Measurements from ENCODE around the gene FOXI3. TPM values are rescaled to one million over a fixed set of nuclear protein-coding genes. Genes with fewer than 3 reads are reported as not detected.

FOXI3 gene
- total and polyA plus RNA-seq, 4 donors = 0.06 to 0.26 (median 0.12) TPM

DNA sequence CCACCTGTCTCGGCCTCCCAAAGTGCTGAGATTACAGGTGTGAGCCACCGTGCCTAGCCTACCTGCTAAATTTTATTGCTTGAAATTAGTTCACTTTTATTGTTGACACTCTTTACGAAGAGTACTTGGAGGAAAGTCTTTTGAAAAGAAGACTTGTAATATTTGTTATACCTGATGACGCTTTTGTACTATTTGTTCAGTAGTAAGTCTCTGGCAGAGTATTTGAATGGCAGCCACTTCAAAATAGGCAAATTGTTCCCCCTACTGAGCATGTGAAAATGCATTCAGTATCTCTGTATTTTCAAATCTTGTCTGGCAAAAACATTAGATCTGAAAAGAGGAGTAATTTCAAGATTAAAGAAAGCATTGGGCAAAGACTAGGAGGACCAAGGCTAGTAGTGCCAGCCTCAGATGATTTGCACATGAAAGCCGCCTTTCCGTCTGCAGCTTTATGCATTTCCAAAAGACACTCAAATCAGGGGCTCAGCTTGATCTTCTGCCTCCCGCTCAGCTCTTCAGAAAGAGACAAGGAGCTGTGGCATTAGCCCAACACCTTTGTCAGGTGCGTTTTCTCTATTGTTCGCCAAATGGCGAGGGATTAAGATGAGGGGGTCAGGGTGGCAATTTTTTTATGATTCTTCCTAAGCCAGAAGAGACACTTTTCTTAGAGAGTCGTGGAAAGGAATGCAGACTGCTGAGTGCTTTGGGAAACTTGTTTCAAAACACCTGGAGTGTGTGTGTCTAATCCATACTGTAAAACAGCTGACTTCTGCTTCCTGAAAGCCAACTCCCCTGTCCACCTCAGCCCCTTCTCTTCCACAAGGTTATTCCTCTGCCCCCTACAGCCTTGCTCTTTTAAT, 18.8 kb upstream of the FOXI3 start:
- DNase-seq (ENCODE audit: low read depth in 4 of 6, low spot score in 6 of 6) = no peak
- no peak overlapping the region for H3K4me3 ChIP-seq (ENCODE audit: low read depth, low read length)
- no peaks in the 10 kb centered on the region for H3K9me3 ChIP-seq (ENCODE audit: control insufficient read depth, insufficient read depth, low read length)
- H3K27me3 ChIP-seq (ENCODE audit: control insufficient read depth, insufficient read depth, low read length) = no peaks in the 10 kb centered on the region
- no peaks in the 10 kb centered on the region for H3K36me3 ChIP-seq (ENCODE audit: control insufficient read depth, insufficient read depth, low read length)
- no peaks in the 10 kb centered on the region for H3K4me1 ChIP-seq (ENCODE audit: control insufficient read depth, insufficient read depth, low read length)
- no peak overlapping the region for H3K27ac ChIP-seq (ENCODE audit: low read depth, low read length)
- 49% methylated on average over 8 of the region's 11 CpGs for WGBS (ENCODE audit: insufficient coverage)

DNA sequence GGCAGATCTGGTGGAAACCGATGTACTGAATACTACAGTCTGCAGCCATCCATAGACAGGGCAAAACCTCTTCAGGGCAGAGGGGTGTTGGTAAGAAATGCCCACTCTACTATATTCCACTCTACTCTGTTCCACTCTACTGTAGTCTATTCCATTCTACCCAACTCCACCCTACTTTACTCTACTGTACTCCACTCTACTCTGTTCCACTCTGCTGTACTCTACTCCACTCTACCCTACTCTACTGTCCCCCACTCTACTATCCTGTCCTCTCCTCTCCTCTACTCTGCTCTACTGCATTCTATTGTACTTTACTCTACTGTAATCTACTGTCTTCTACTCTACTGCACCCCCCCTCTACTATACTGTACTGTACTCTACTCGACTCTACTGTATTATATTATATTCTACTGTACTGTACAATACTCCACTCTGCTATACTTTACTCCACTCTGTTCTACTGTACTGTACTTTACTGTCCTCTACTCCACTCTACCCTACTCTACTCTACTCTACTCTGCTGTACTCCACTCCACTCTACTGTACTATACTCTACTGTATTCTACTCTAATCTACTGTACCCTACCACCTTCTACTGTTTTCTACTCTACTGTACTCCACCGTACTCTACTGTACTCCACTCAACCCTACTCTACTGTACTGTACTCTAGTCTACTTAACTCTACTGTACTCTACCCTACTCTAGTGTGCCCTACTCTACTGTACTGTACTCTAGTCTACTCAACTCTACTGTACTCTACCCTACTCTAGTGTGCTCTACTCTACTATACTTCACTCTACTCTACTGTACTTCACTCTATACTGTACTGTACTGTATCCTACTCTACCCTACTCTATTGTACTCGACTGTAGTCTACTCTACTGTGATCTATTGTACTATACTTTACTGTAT, 17.0 kb upstream of the FOXI3 start:
- WGBS (ENCODE audit: insufficient coverage) = 95% methylated on average over 1 of the region's 4 CpGs
- Histone ChIP-seq H3K27ac (ENCODE audit: low read depth, low read length) (no peak overlapping the region), H3K4me3 (ENCODE audit: low read depth, low read length) (no peak overlapping the region), H3K27me3 (ENCODE audit: control insufficient read depth, insufficient read depth, low read length) (no peaks in the 10 kb centered on the region), H3K4me1 (ENCODE audit: control insufficient read depth, insufficient read depth, low read length) (no peaks in the 10 kb centered on the region), H3K36me3 (ENCODE audit: control insufficient read depth, insufficient read depth, low read length) (no peaks in the 10 kb centered on the region), H3K9me3 (ENCODE audit: control insufficient read depth, insufficient read depth, low read length) (no peaks in the 10 kb centered on the region)
- no peak for DNase-seq (ENCODE audit: low read depth in 4 of 6, low spot score in 6 of 6)

DNA sequence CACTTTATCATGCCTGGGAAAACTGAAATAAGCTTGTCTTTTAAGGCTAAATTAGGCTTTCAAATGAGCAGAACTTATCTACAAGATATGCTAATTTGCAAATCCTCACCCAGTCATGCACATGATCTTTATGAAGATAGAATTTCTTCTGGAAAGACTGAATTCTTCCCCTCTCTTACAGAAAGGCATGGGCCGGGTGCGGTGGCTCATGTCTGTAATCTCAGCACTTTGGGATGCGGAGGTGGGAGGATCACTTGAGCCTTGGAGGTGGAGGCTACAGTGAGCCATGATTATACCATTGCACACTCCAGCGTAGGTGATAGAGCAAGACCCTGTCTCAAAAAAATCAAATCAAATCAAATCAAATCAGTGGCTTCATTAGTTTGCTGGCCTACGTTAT, 11.7 kb upstream of the FOXI3 start:
- Histone ChIP-seq H3K36me3 (ENCODE audit: control insufficient read depth, insufficient read depth, low read length) (no peaks in the 10 kb centered on the region), H3K27me3 (ENCODE audit: control insufficient read depth, insufficient read depth, low read length) (no peaks in the 10 kb centered on the region), H3K27ac (ENCODE audit: low read depth, low read length) (no peak overlapping the region), H3K9me3 (ENCODE audit: control insufficient read depth, insufficient read depth, low read length) (no peaks in the 10 kb centered on the region), H3K4me1 (ENCODE audit: control insufficient read depth, insufficient read depth, low read length) (no peaks in the 10 kb centered on the region), H3K4me3 (ENCODE audit: low read depth, low read length) (no peak overlapping the region)
- DNase-seq (ENCODE audit: low read depth in 4 of 6, low spot score in 6 of 6) = no peak
- no CpG with 5 or more reads among the region's 5 CpGs for WGBS (ENCODE audit: insufficient coverage)

DNA sequence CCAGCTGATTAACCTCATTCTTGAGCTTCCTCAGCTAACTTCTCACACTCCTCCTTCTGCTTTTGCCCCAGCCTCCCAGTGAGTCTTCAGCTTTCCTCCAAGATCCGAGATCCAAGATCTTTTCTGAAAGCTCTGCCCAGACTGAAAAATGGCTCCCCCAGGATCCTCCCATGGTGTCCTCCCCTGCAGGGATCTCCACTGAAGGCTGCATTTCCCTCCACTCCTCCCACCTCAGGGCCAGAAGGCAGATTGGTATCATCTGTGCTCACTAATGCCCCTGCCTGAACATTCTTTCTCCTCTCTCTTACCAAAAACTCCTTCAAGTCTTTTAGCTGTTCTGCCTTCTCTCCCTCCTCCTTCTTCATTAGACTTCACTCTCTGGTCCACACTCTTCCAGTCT, 6.1 kb upstream of the FOXI3 start:
- H3K36me3 ChIP-seq (ENCODE audit: control insufficient read depth, insufficient read depth, low read length) = no peaks in the 10 kb centered on the region
- no peak for DNase-seq (ENCODE audit: low read depth in 4 of 6, low spot score in 6 of 6)
- no peak overlapping the region for H3K27ac ChIP-seq (ENCODE audit: low read depth, low read length)
- no peaks in the 10 kb centered on the region for H3K9me3 ChIP-seq (ENCODE audit: control insufficient read depth, insufficient read depth, low read length)
- no peaks in the 10 kb centered on the region for H3K4me1 ChIP-seq (ENCODE audit: control insufficient read depth, insufficient read depth, low read length)
- no peak overlapping the region for H3K4me3 ChIP-seq (ENCODE audit: low read depth, low read length)
- H3K27me3 ChIP-seq (ENCODE audit: control insufficient read depth, insufficient read depth, low read length) = peaks cover 32% of the 10 kb centered on the region
- WGBS (ENCODE audit: insufficient coverage) = 73% methylated on average over 1 of the region's 1 CpG

DNA sequence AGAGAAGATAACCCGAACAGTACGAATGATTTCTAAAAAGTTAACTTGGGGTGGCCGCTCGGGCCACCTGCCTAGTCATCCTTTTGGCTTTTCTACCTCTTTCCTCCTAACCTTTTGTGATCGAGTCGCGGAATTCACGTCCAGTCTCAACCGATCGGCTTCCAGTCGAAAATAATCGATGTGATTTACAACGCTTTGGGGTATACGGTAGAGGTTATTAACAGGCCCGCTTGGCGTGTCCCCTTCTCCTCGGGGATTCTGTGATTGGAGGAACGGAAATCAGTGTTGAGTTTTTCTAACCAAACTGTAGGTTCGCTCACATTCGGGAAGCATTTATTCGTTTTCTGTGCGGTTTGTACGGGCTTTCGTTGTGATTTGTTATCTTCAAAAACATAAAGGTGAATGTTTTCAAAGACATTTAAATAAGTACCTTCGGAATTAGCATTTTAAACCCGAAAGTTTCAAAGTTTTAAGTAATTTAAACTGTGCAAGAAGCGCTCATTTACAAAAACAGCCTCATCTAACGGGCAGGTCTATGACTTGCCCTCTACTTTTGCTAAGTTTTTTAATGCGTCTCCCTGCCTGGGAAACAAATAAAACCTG, 588 bp upstream of the FOXI3 start:
- Histone ChIP-seq H3K36me3 (ENCODE audit: control insufficient read depth, insufficient read depth, low read length) (no peaks in the 10 kb centered on the region), H3K9me3 (ENCODE audit: control insufficient read depth, insufficient read depth, low read length) (no peaks in the 10 kb centered on the region), H3K27ac (ENCODE audit: low read depth, low read length) (no peak overlapping the region), H3K4me1 (ENCODE audit: control insufficient read depth, insufficient read depth, low read length) (peaks cover 9% of the 10 kb centered on the region), H3K27me3 (ENCODE audit: control insufficient read depth, insufficient read depth, low read length) (peaks cover 66% of the 10 kb centered on the region), H3K4me3 (ENCODE audit: low read depth, low read length) (no peak overlapping the region)
- 0% methylated on average over 12 of the region's 29 CpGs for WGBS (ENCODE audit: insufficient coverage)
- DNase-seq (ENCODE audit: low read depth in 4 of 6, low spot score in 6 of 6) = peak in 4 of 6 donors; percentile 28 to 77 (median 54)

DNA sequence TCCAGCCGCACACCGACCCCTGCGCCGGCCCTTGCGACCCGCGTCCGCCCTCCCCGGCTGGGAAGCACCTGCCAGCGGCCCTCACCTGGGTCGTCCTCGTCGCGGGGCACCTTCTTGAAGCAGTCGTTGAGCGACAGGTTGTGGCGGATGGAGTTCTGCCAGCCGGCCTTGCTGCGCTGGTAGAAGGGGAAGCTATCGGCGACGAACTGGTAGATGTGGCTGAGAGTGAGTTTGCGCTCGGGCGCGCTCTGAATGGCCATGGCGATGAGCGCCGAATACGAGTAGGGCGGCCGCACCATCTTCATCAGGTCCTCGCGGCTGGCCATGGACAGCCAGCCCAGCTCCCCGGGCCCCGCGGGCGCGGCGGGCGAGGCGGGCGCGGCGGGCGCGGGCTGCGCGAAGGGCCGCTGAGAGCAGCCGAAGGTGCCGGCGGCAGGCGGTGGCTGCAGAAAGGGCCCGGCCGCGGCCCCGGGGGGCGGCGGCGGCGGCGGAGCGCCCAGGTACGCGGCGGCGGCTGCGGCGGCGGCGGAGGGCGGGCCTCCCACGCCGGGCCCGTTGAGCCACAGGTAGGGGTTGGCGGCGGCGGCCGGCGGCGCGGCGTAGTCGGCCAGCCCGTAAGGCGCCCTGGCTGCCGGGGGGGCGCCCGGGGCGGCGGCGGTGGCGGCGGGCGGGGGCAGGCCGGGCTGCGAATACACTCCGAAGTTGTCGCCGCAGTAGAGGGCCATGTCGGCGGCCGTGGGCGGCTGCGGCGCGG, 505 bp downstream of the FOXI3 start:
- Histone ChIP-seq H3K27me3 (ENCODE audit: control insufficient read depth, insufficient read depth, low read length) (peaks cover 69% of the 10 kb centered on the region), H3K4me1 (ENCODE audit: control insufficient read depth, insufficient read depth, low read length) (peaks cover 9% of the 10 kb centered on the region), H3K4me3 (ENCODE audit: low read depth, low read length) (no peak overlapping the region), H3K27ac (ENCODE audit: low read depth, low read length) (no peak overlapping the region), H3K9me3 (ENCODE audit: control insufficient read depth, insufficient read depth, low read length) (no peaks in the 10 kb centered on the region), H3K36me3 (ENCODE audit: control insufficient read depth, insufficient read depth, low read length) (no peaks in the 10 kb centered on the region)
- WGBS (ENCODE audit: insufficient coverage) = under 1% methylated on average over 108 of the region's 108 CpGs
- peak in 2 of 6 donors; percentile 49 to 52 for DNase-seq (ENCODE audit: low read depth in 4 of 6, low spot score in 6 of 6)

DNA sequence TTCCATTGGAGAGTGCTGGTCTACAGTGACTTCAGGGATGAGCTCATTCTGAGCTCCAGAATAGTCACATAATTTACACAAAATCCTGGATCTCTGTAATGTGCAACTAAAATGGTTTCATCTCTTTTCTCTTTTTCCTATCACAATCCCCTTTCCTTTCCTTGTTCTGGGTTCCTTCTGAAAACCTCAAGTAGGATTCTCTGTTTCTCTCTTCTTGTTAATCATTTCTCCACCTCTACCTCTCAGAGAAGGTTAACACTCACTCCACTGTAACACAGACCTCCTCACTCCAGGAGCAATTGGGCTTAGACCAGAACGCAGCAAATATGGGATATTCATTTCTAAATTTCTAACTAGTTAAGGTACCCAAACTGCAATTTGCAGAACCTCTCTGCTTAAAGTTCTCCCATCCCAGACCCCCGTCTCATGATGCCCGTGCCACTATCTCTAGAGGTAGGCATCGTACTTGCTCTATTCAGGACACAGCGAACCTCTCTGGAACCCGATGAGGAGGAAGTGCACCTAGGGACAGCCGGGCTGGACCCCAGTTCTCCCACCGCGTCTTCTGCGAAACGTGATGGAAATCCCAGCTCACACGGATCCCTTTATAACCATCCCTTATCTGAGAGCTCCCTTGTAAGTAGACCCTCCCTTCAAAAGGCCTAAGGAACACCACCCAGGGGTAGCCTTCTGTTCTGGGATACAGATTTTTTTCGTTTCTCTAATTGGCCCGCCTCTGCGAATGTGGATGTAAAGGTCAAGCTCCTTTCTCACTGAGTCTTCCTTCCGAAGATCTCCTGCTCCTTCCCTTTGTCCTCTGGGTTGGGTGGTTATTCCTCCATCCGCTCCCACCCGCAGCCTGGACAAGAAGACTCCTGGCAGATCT, 1.3 kb downstream of the FOXI3 start:
- no peak overlapping the region for H3K27ac ChIP-seq (ENCODE audit: low read depth, low read length)
- 14% methylated on average over 13 of the region's 18 CpGs for WGBS (ENCODE audit: insufficient coverage)
- H3K4me3 ChIP-seq (ENCODE audit: low read depth, low read length) = no peak overlapping the region
- H3K4me1 ChIP-seq (ENCODE audit: control insufficient read depth, insufficient read depth, low read length) = peaks cover 9% of the 10 kb centered on the region
- no peaks in the 10 kb centered on the region for H3K36me3 ChIP-seq (ENCODE audit: control insufficient read depth, insufficient read depth, low read length)
- peaks cover 64% of the 10 kb centered on the region for H3K27me3 ChIP-seq (ENCODE audit: control insufficient read depth, insufficient read depth, low read length)
- DNase-seq (ENCODE audit: low read depth in 4 of 6, low spot score in 6 of 6) = peak in 2 of 6 donors; percentile 1 to 13
- H3K9me3 ChIP-seq (ENCODE audit: control insufficient read depth, insufficient read depth, low read length) = no peaks in the 10 kb centered on the region

DNA sequence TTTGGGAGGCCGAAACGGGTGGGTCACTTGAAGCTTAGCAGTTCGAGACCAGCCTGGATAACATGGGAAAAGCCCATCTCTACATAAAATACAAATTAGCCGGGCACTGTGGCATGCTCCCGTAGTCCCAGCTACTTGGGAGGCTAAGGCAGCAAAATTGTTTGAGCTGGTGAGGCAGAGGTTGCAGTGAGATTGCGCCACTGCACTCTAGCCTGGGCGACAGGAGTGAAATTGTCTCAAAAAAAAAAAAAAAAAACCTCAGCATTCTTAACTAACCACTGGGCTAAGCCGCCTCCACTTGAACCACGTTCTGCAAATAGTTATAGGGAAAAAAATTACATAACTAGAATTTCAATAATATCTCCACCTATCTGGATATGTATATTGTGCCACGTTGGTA, 2.3 kb downstream of the FOXI3 start:
- WGBS (ENCODE audit: insufficient coverage) = 93% methylated on average over 2 of the region's 10 CpGs

More for the DNA sequence above, 2.3 kb downstream of the FOXI3 start:
- peaks cover 9% of the 10 kb centered on the region for H3K4me1 ChIP-seq (ENCODE audit: control insufficient read depth, insufficient read depth, low read length)
- H3K36me3 ChIP-seq (ENCODE audit: control insufficient read depth, insufficient read depth, low read length) = no peaks in the 10 kb centered on the region
- peaks cover 57% of the 10 kb centered on the region for H3K27me3 ChIP-seq (ENCODE audit: control insufficient read depth, insufficient read depth, low read length)
- H3K27ac ChIP-seq (ENCODE audit: low read depth, low read length) = no peak overlapping the region
- H3K9me3 ChIP-seq (ENCODE audit: control insufficient read depth, insufficient read depth, low read length) = no peaks in the 10 kb centered on the region
- DNase-seq (ENCODE audit: low read depth in 4 of 6, low spot score in 6 of 6) = no peak
- no peak overlapping the region for H3K4me3 ChIP-seq (ENCODE audit: low read depth, low read length)
